HCT116 (cell line): ENCODE data around the gene JAGN1. TPM values are rescaled to one million over a fixed set of nuclear protein-coding genes. Genes with fewer than 3 reads are reported as not detected.

ENCODE experiments used
- ATAC-seq: fragments of 200-7000 bp; cut with Tn5 transposase; 2 replicates; pipeline ENCODE4 v1.9.1; 2020; ENCODE audit warnings: mild to moderate bottlenecking, moderate library complexity
- BruUV-seq: library from RNA; stranded (reverse); fragments of 400-500 nt; replicated peaks from 2 replicates; lab custom pipeline; 2021; lab: Mats Ljungman, UMichigan
- CTCF ChIA-PET: fragments of 300-600 bp; sonication (Branson Sonifier 250); formaldehyde crosslinking; loops from one replicate; lab custom pipeline; 2021; ENCODE audit warnings: antibody characterized with exemption; lab: Charles Lee
- POLR2A ChIA-PET: fragments of 300-600, 350-600 bp; sonication (Branson Sonifier 250); formaldehyde crosslinking; loops from one replicate; lab custom pipeline; 2021; ENCODE audit warnings: antibody characterized with exemption; lab: Charles Lee
- RAD21 ChIA-PET, 2 experiments: fragments of 300-600 bp; sonication (Branson Sonifier 250); formaldehyde crosslinking; loops; one replicate each; lab custom pipeline; 2023; ENCODE audit warnings: low total read pairs in 2 of 2; ENCODE audit not compliant: uncharacterized antibody in 2 of 2, unreplicated experiment in 2 of 2, low non-redundant PET in 1 of 2; lab: Charles Lee
- DNase-seq: peaks from one replicate; pipeline ENCODE4 v3.0.0-alpha.2; 2010; ENCODE audit warnings: low read depth, low spot score
- H2AFZ ChIP-seq: fragments of 200-600 bp; shearing (Covaris generic), sonication (generic); 2 replicates; pipeline ENCODE4 v1.6.1; 2017; ENCODE audit warnings: low read depth, mixed run types, mixed read lengths, antibody characterized with exemption, low read length; ENCODE audit not compliant: poor library complexity, severe bottlenecking
- H3K27ac ChIP-seq: 2 replicates; pipeline ENCODE4 v1.5.1; 2012; ENCODE audit warnings: low read depth, low read length
- H3K27me3 ChIP-seq: fragments of 200-600 bp; sonication (generic); 2 replicates; pipeline ENCODE4 v1.6.1; 2016; ENCODE audit warnings: mixed run types, low read length, mixed read lengths; ENCODE audit not compliant: insufficient read depth
- H3K36me3 ChIP-seq, 2 experiments: fragments of 200-500 bp in 1 of 2; fragments of 200-600 bp in 1 of 2; sonication (Bioruptor generic) in 1 of 2; sonication (generic) in 1 of 2; 2 replicates each; pipeline versions ENCODE4 v1.5.1 to v1.6.1; 2014 to 2016; ENCODE audit warnings: low read length in 2 of 2, inconsistent platforms in 1 of 2, mixed read lengths in 1 of 2, mixed run types in 1 of 2; ENCODE audit not compliant: insufficient read depth in 2 of 2, control insufficient read depth in 1 of 2
- H3K4me1 ChIP-seq, 2 experiments: fragments of 200-600 bp in 1 of 2; sonication (generic) in 1 of 2; 2 replicates each; pipeline versions ENCODE4 v1.5.1 to v1.6.1; 2012 to 2017; ENCODE audit warnings: low read length in 2 of 2, inconsistent platforms in 1 of 2, mild to moderate bottlenecking in 1 of 2, mixed read lengths in 1 of 2, mixed run types in 1 of 2, moderate library complexity in 1 of 2; ENCODE audit not compliant: insufficient read depth in 2 of 2, control insufficient read depth in 1 of 2
- H3K4me2 ChIP-seq: fragments of 200-600 bp; sonication (generic); 2 replicates; pipeline ENCODE4 v1.6.1; 2017; ENCODE audit warnings: mixed run types, low read length, mixed read lengths
- H3K4me3 ChIP-seq, 2 experiments: fragments of 200-600 bp in 1 of 2; sonication (generic) in 1 of 2; replicated peaks in 1 of 2; 2 replicates each; pipeline ENCODE4 v1.5.1; 2011 to 2016; ENCODE audit warnings: low read length in 2 of 2, control low read depth in 1 of 2, low read depth in 1 of 2, mild to moderate bottlenecking in 1 of 2, mixed read lengths in 1 of 2, mixed run types in 1 of 2
- H3K79me2 ChIP-seq: fragments of 200-600 bp; sonication (generic); 2 replicates; pipeline ENCODE4 v1.6.1; 2017; ENCODE audit warnings: mild to moderate bottlenecking, mixed run types, low read length, moderate library complexity, mixed read lengths; ENCODE audit not compliant: insufficient read depth
- H3K9ac ChIP-seq: fragments of 200-600 bp; sonication (generic); 2 replicates; pipeline ENCODE4 v1.6.1; 2016; ENCODE audit warnings: low read length, mixed read lengths
- H3K9me2 ChIP-seq: fragments of 200-600 bp; sonication (generic), shearing (Covaris generic); 2 replicates; pipeline ENCODE4 v1.6.1; 2017; ENCODE audit warnings: mixed run types, mild to moderate bottlenecking, moderate library complexity; ENCODE audit not compliant: insufficient read depth
- H3K9me3 ChIP-seq, 2 experiments: fragments of 200-500 bp in 1 of 2; fragments of 200-600 bp in 1 of 2; sonication (Bioruptor generic) in 1 of 2; sonication (generic) in 1 of 2; 2 replicates each; pipeline ENCODE4 v1.6.1; 2014 to 2017; ENCODE audit warnings: low read length in 2 of 2, mixed read lengths in 2 of 2, inconsistent platforms in 1 of 2, low read depth in 1 of 2, mild to moderate bottlenecking in 1 of 2, mixed run types in 1 of 2, moderate library complexity in 1 of 2; ENCODE audit not compliant: control insufficient read depth in 1 of 2, insufficient read depth in 1 of 2
- H4K20me1 ChIP-seq: fragments of 200-600 bp; sonication (generic), shearing (Covaris generic); 2 replicates; pipeline ENCODE4 v1.6.1; 2017; ENCODE audit warnings: mixed run types, mild to moderate bottlenecking, moderate library complexity; ENCODE audit not compliant: insufficient read depth
- ATF3 ChIP-seq: IDR thresholded peaks from 2 replicates; pipeline ENCODE4 v1.6.1; 2012
- CBX3 ChIP-seq: IDR thresholded peaks from 2 replicates; pipeline ENCODE4 v1.6.1; 2012; ENCODE audit warnings: low read depth
- CEBPB ChIP-seq: IDR thresholded peaks from 2 replicates; pipeline ENCODE4 v1.6.1; 2012; ENCODE audit warnings: low read depth
- EGR1 ChIP-seq: IDR thresholded peaks from 2 replicates; pipeline ENCODE4 v1.6.1; 2012; ENCODE audit warnings: low read depth
- EZH2 ChIP-seq: fragments of 200-600 bp; sonication (generic); IDR thresholded peaks from 2 replicates; pipeline ENCODE4 v1.6.1; 2017; ENCODE audit warnings: antibody characterized with exemption, mixed run types
- EZH2phosphoT487 ChIP-seq: fragments of 200-600 bp; IDR thresholded peaks from 2 replicates; pipeline ENCODE4 v1.6.1; 2018; ENCODE audit warnings: antibody characterized with exemption, borderline replicate concordance
- JUND ChIP-seq: IDR thresholded peaks from 2 replicates; pipeline ENCODE4 v1.6.1; 2012
- MAX ChIP-seq: IDR thresholded peaks from 2 replicates; pipeline ENCODE4 v1.6.1; 2012
- POLR2A ChIP-seq: IDR thresholded peaks from 2 replicates; pipeline ENCODE4 v1.7.0; 2011; ENCODE audit warnings: borderline replicate concordance; ENCODE audit not compliant: insufficient read depth, insufficient read length; ENCODE audit errors: extremely low read depth
- POLR2AphosphoS5 ChIP-seq: IDR thresholded peaks from 2 replicates; pipeline ENCODE4 v1.6.1; 2011; ENCODE audit warnings: mild to moderate bottlenecking, low read depth, low read length, moderate library complexity
- RAD21 ChIP-seq: IDR thresholded peaks from 2 replicates; pipeline ENCODE4 v1.6.1; 2012; ENCODE audit warnings: low read depth, mild to moderate bottlenecking
- SP1 ChIP-seq: IDR thresholded peaks from 2 replicates; pipeline ENCODE4 v1.6.1; 2012; ENCODE audit warnings: low read depth
- SRF ChIP-seq: IDR thresholded peaks from 2 replicates; pipeline ENCODE4 v1.6.1; 2012; ENCODE audit warnings: low read depth
- TCF7L2 ChIP-seq: IDR thresholded peaks from 2 replicates; pipeline ENCODE4 v1.7.0; 2011; ENCODE audit warnings: borderline replicate concordance, inconsistent platforms; ENCODE audit not compliant: insufficient read depth, insufficient read length; ENCODE audit errors: extremely low read depth
- YY1 ChIP-seq: IDR thresholded peaks from 2 replicates; pipeline ENCODE4 v1.6.1; 2011; ENCODE audit warnings: low read length, low read depth, moderate library complexity, mild to moderate bottlenecking; ENCODE audit not compliant: insufficient replicate concordance; ENCODE audit errors: extremely low read depth
- ZBTB33 ChIP-seq: IDR thresholded peaks from 2 replicates; pipeline ENCODE4 v1.6.1; 2011; ENCODE audit warnings: mild to moderate bottlenecking, low read length, moderate library complexity; ENCODE audit not compliant: insufficient replicate concordance; ENCODE audit errors: extremely low read depth
- ZFX ChIP-seq: fragments of 450-650 bp; IDR thresholded peaks from 2 replicates; pipeline ENCODE4 v1.6.1; 2017
- ZNF274 ChIP-seq: fragments of 200-500 bp; sonication (Bioruptor generic); IDR thresholded peaks from 2 replicates; pipeline ENCODE4 v1.6.1; 2014; ENCODE audit warnings: mild to moderate bottlenecking, low read depth, low read length, inconsistent platforms
- intact Hi-C: fragments of 100-400 bp; cut with micrococcal nuclease; formaldehyde crosslinking; loops from 2 replicates; pipeline ENCODE4 v1.10.0; 2022
- total RNA-seq: library from RNA; stranded (reverse); gene quantifications from one replicate; pipeline ENCODE4 v1.2.1, GENCODE V29; 2021; ENCODE audit not compliant: unreplicated experiment

The JAGN1 gene
- total RNA-seq, 1 experiment from 2014 or later: 33.4 TPM

DNA sequence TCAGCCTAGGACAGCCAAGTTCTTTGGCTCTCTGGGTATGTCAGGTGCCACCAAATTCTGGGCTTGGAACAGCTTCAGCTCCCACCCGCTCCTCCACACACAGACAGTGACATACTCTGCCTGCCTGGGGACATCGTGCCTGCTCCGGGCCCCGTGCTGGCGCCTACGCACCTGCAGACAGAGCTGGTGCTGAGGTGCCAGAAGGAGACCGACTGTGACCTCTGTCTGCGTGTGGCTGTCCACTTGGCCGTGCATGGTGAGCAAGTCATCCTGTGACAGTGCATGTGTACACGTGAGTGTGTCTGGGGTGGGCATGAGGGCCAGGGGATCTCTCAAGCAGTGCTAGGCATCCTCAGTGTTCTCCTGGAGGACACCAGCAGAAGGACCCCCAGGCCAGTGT, 27.4 kb downstream of the JAGN1 start:
- no peaks in the 10 kb centered on the region for H3K36me3 ChIP-seq
- RAD21 ChIA-PET: no interaction called here
- H3K4me2 ChIP-seq: peak overlapping the region; percentile 92
- no peak overlapping the region; the same call in 1 of the 2 replicates for H3K27ac ChIP-seq
- H3K79me2 ChIP-seq: no peaks in the 10 kb centered on the region
- no peaks in the 10 kb centered on the region for H3K9me3 ChIP-seq
- no peak for TF ChIP-seq SRF
- no peak for TF ChIP-seq RAD21
- TF ChIP-seq SP1: no peak
- no peak for TF ChIP-seq CBX3
- TF ChIP-seq ATF3: no peak
- no peak for TF ChIP-seq ZBTB33
- no peak for TF ChIP-seq POLR2A
- TF ChIP-seq TCF7L2: no peak
- no peak for TF ChIP-seq CEBPB
- no peak for TF ChIP-seq ZFX
- no peak for TF ChIP-seq POLR2AphosphoS5
- no peak for TF ChIP-seq MAX
- TF ChIP-seq YY1: no peak
- no peak for TF ChIP-seq EZH2phosphoT487
- no peak for TF ChIP-seq ZNF274
- TF ChIP-seq EGR1: no peak
- no peak for TF ChIP-seq JUND
- TF ChIP-seq EZH2: no peak
- BruUV-seq: no TSS peak
- intact Hi-C loops: no loop called here
- H3K27me3 ChIP-seq: no peaks in the 10 kb centered on the region
- H4K20me1 ChIP-seq: no peaks in the 10 kb centered on the region
- CTCF ChIA-PET: no interaction called here
- peak overlapping the region; percentile 63; the same call in 1 of the 2 replicates for H3K9ac ChIP-seq
- H2AFZ ChIP-seq: no peak overlapping the region
- DNase-seq: no peak
- no peaks in the 10 kb centered on the region for H3K9me2 ChIP-seq
- peak overlapping the region in 1 of 2 experiments; percentile 63; a peak in 2 of 4 replicates for H3K4me3 ChIP-seq
- peaks cover 6 to 18% of the 10 kb centered on the region in 2 experiments; a peak in 3 of 4 replicates for H3K4me1 ChIP-seq
- no peak for ATAC-seq
- POLR2A ChIA-PET: no interaction called here
